Subcutaneous abdominal adipose tissue (tissue), 5 donors: Measurements from ENCODE around the gene MEAF6.

Experiments used
- H3K27ac ChIP-seq: one replicate; pipeline ENCODE4 v1.7.0; 2013; ENCODE audit warnings: low read depth, mild to moderate bottlenecking, inconsistent platforms, low read length, moderate library complexity
- H3K27me3 ChIP-seq, 5 donors: one replicate each; pipeline ENCODE4 v1.7.0; 2013; ENCODE audit warnings: low read length in 5 of 5, inconsistent platforms in 1 of 5; ENCODE audit not compliant: control insufficient read depth in 5 of 5, insufficient read depth in 4 of 5
- H3K36me3 ChIP-seq, 5 donors: one replicate each; pipeline ENCODE4 v1.7.0; 2013; ENCODE audit warnings: low read length in 5 of 5; ENCODE audit not compliant: control insufficient read depth in 5 of 5, insufficient read depth in 5 of 5
- H3K4me1 ChIP-seq, 5 donors: one replicate each; pipeline ENCODE4 v1.7.0; 2013; ENCODE audit warnings: low read length in 5 of 5, mild to moderate bottlenecking in 3 of 5, moderate library complexity in 1 of 5; ENCODE audit not compliant: control insufficient read depth in 5 of 5, insufficient read depth in 5 of 5
- H3K4me3 ChIP-seq, 5 donors: one replicate each; pipeline ENCODE4 v1.7.0; 2013; ENCODE audit warnings: low read length in 5 of 5, low read depth in 1 of 5
- H3K9ac ChIP-seq, 5 donors: one replicate each; pipeline ENCODE4 v1.7.0; 2013; ENCODE audit warnings: low read length in 5 of 5, mild to moderate bottlenecking in 4 of 5, moderate library complexity in 3 of 5
- H3K9me3 ChIP-seq, 5 donors: one replicate each; pipeline ENCODE4 v1.7.0; 2013; ENCODE audit warnings: low read length in 5 of 5; ENCODE audit not compliant: control insufficient read depth in 5 of 5
- donor health status: healthy.
- donor health status: healthy.
- donor health status: healthy.
- donor health status: healthy.
- donor health status: healthy.

MEAF6 gene

DNA sequence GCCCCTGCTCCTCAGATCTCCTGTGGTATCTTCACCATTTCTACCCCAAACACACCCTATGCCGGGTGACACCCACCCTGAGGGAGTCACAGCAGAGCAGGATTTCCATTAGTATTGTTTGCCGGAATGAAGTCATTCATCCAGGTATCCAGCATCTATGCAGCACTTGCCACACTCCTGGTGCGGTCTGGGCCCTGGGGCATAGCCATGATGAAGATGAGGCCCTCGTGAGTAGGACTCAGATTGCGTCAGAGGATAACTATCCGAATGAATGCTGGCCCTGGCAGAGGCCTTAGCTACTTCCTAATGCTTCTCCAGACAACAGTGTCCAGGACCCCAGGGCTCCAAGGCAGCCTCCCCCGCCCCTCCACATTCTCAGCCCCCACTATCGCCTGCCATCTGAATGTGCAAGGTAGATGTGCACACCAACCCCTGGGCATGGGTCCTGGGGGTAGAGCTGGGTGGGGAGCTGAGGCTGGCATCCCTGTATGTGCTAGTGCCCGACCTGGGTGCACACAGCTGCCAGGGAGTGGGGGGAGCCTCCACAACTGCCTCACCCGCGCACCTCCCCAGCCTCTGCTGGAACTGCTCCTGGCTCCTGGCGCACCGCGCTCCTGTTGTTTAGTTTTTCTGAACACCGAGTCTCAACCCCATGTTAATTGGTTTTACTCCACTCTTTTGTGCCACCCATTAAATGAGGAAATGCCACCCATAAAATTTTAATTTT lies 65.7 kb downstream of the MEAF6 start:
- Histone ChIP-seq H3K27me3 (peaks cover 20 to 33% (median 27%) of the 10 kb centered on the region in 5 donors), H3K36me3 (no peaks in the 10 kb centered on the region), H3K27ac (no peak overlapping the region), H3K9ac (no peak overlapping the region), H3K4me3 (no peak overlapping the region), H3K4me1 (peaks cover 0 to 4% (median 0%) of the 10 kb centered on the region in 5 donors), H3K9me3 (no peaks in the 10 kb centered on the region)

DNA sequence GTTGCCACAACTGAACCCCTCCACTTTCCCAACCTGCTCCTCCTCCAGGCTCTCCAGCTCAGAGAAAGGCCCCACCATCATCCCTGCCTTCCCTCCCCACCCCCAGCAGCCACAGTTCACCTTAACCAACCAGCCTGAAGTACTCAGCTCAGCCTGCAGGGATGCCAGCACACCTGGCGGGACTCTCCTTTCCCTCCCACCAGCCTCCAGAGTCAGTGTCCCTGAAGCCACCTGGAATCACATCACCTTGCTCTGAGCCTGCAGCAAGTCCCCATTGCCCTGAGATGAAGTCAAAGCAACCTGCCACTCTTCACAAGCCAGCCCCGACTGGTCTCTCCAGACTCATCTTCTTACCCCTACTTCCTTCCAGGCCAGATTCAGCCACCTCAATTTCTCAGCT lies 66.4 kb downstream of the MEAF6 start:
- Histone ChIP-seq H3K4me3 (no peak overlapping the region), H3K27ac (no peak overlapping the region), H3K36me3 (no peaks in the 10 kb centered on the region), H3K9ac (no peak overlapping the region), H3K9me3 (no peaks in the 10 kb centered on the region), H3K27me3 (peaks cover 20 to 33% (median 27%) of the 10 kb centered on the region in 5 donors), H3K4me1 (peaks cover 0 to 4% (median 0%) of the 10 kb centered on the region in 5 donors)

DNA sequence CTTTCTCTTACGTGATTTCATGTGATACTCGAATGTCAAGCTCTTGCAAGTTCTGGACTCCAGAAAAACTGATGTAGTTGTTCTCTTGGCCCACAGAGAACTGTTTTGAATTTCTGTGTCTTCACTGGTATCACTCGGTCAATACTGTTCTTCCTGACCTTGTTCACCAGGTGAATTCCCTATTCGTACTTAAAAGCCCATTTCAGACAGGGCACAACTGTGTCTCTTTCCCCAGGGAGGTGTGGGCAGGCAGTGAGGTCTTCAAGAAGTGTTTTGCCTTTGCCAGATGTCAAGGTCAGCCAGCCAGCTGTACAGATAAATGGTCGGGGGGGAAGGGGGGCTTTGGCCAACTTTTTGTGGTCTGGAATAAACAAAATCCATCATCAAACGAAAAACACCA lies 67.7 kb downstream of the MEAF6 start:
- no peaks in the 10 kb centered on the region for H3K9me3 ChIP-seq
- H3K27me3 ChIP-seq = peaks cover 24 to 43% (median 27%) of the 10 kb centered on the region in 5 donors
- H3K36me3 ChIP-seq = no peaks in the 10 kb centered on the region
- H3K4me1 ChIP-seq = peaks cover 0 to 4% (median 0%) of the 10 kb centered on the region in 5 donors
- H3K4me3 ChIP-seq = no peak overlapping the region
- no peak overlapping the region for H3K9ac ChIP-seq
- H3K27ac ChIP-seq = no peak overlapping the region

DNA sequence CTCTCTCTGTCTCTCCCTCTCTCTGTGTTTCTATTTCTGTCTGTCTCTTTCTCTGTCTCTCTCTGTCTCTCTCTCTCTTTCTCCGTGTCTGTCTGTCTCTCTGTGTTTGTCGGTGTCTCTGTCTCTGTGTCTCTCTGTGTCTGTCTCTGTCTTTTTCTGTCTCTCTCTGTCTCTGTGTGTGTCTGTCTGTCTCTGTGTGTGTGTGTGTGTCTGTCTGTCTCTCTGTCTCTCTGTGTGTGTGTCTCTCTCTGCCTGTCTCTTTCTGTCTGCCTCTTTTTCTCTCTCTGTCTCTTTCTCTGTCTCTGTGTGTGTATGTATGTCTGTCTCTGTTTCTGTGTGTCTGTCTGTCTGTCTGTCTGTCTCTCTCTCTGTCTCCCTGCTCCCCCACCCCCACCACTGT lies 71.9 kb downstream of the MEAF6 start:
- H3K9me3 ChIP-seq = no peaks in the 10 kb centered on the region
- H3K9ac ChIP-seq = no peak overlapping the region
- no peaks in the 10 kb centered on the region for H3K36me3 ChIP-seq
- no peak overlapping the region for H3K27ac ChIP-seq
- H3K4me1 ChIP-seq = no peaks in the 10 kb centered on the region
- H3K4me3 ChIP-seq = no peak overlapping the region
- H3K27me3 ChIP-seq = peaks cover 13 to 37% (median 17%) of the 10 kb centered on the region in 5 donors
